C4-2B (cell line): ENCODE data around the gene STK38.

Experiments
- H3K27ac ChIP-seq: fragments of 450-650 bp; 2 replicates; pipeline ENCODE4 v1.5.1; 2017
- ZFX ChIP-seq: fragments of 450-650 bp; IDR thresholded peaks from 2 replicates; pipeline ENCODE4 v1.6.1; 2017
- TF ChIP-seq, protein P1 (sequence below): fragments of 450-650 bp; conservative IDR thresholded peaks from 2 replicates; pipeline ENCODE4 v1.5.1; 2017; ENCODE audit warnings: mild to moderate bottlenecking

STK38 gene

DNA sequence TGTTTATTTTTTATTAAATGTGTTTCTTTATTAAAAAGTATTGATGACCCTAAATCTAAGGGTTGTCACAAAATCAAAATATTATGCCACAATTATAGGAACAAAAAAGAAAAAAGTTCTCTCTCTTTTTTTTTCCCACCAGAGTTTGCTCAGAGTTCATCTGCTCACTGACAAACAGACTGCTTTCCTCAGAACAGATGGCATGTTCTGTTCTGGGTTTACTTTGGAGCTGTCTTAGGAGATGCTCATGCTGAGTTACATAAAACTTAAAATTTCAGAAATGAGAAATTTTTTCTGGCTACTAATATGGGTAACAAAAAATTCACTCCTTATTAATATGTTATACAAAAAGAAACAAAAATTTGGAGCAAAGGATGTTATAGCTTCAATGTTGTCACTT, 30.3 kb downstream of the STK38 start:
- TF ChIP-seq, protein P1, sequence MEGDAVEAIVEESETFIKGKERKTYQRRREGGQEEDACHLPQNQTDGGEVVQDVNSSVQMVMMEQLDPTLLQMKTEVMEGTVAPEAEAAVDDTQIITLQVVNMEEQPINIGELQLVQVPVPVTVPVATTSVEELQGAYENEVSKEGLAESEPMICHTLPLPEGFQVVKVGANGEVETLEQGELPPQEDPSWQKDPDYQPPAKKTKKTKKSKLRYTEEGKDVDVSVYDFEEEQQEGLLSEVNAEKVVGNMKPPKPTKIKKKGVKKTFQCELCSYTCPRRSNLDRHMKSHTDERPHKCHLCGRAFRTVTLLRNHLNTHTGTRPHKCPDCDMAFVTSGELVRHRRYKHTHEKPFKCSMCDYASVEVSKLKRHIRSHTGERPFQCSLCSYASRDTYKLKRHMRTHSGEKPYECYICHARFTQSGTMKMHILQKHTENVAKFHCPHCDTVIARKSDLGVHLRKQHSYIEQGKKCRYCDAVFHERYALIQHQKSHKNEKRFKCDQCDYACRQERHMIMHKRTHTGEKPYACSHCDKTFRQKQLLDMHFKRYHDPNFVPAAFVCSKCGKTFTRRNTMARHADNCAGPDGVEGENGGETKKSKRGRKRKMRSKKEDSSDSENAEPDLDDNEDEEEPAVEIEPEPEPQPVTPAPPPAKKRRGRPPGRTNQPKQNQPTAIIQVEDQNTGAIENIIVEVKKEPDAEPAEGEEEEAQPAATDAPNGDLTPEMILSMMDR: no peak
- no peak for TF ChIP-seq ZFX
- H3K27ac ChIP-seq: no peak overlapping the region

DNA sequence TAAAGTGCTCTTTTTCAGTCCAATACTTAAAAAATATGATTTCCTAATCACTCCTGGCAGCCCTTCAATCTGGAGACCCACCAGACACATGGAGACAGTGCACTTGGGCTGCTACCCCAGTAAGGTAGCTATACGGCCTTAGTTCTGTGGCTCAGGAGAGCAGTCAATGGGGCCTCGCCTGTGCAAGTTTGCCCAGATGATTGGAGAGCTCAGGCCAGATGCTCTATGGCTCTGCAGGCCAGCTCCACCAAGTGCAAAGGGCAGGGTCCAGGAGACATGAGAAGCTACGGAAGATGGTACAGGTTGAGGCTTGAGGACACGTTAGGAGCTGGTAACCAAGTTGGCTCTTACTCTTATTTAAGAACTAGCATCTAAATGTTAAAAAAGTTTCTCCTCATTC, 30.7 kb downstream of the STK38 start:
- TF ChIP-seq ZFX: no peak
- TF ChIP-seq, protein P1: no peak
- H3K27ac ChIP-seq: no peak overlapping the region

DNA sequence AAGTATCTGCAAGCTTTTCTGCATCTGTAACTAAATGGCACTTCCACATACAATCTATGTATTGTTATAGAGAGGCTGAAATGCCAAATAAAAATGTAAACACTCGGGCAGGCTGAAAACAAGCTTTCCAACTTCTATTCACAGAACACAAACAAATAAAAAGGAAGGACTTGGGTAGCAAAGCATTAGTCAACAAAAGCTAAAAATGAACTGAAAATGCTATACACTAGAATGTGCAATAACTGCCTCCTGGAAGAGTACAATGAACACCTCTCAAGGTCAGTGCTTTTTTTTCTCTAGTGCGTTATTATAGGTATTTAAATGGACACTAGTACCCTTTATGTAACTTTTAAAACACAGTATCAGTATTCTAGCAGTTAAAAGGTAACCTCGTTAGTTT, 31.4 kb downstream of the STK38 start:
- H3K27ac ChIP-seq: no peak overlapping the region

DNA sequence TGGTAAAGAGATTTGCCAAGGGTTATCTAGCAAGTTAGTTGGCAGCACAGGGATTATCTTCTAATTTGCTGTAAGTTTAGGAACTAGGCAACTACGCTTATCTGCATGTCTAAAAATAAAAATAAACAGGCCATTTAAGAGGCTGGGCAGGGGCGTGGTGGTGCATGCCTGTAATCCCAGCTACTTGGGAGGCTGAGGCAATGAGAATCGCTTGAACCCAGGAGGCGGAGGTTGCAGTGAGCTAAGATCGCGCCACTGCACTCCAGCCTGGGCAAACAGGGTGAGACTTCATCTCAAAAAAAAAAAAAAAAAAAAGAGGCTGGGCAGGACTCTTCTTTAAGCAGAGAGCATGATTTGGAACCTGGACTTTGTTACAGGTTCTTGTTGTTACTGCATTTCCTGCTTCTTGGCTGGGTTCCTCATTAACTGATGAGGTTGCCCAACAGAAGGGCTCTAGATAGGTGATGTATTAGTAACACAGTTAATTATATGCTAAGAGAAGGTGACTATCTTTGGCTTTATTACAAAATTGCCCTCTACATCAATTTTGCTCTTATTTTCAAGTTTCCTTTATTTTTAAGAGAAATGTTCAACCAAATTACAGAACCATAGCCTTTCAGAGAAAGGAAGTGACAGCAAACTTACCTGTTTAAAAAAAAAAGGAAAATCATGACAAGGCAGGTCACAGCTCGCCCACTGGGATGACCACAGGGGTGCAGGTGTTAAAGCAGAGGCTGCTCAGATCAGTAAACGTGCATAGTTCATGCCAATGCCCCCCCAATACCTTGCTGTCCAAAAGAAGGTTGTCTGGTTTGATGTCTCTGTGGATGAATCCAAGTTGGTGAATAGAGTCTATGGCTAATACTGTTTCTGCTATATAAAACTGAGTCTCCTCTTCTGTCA, 32.5 kb downstream of the STK38 start:
- H3K27ac ChIP-seq: no peak overlapping the region
- TF ChIP-seq, protein P1: no peak
- no peak for TF ChIP-seq ZFX

More for the DNA sequence above, 31.4 kb downstream of the STK38 start:
- TF ChIP-seq ZFX: no peak
- TF ChIP-seq, protein P1: no peak

DNA sequence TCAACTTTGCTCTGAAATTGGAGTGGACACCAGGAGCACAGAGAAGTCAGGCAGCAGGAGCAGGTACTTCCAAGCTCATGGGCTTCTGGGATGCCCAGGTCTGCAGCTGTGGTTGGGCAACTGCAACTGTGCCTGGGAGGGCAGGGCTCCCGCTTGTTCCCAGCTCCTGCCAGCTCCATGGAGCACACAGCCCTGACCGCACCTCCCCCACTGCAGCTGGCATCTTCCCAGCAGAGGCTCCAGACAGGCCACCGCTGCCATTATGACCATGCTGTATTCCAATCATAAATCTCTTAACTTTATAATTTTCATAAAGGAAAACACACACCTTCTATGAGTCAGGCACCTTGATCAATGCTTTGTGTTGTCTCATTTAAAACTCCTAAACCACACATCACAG, 36.9 kb downstream of the STK38 start:
- H3K27ac ChIP-seq: no peak overlapping the region

DNA sequence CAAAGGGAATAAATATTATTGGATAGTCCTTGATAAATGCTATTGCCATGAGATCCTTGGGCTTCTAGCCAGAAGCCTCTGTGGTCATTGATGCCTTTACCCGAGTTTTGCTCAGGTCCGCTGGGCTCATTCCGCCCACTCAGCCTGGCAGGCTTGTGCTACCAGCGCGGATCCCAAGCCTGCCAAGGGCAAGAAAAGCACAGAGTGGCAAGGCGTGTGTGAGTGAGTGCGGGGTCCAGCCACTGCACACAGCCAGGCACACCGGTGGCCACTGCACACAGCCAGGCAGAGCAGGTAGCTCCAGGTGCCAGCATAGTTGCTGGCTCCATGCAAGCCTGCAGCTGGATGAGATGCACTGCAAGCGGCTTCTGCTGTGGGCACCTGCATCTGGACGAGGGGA, 38.7 kb downstream of the STK38 start:
- H3K27ac ChIP-seq: no peak overlapping the region

More for the DNA sequence above, 36.9 kb downstream of the STK38 start:
- TF ChIP-seq, protein P1: no peak
- TF ChIP-seq ZFX: no peak

DNA sequence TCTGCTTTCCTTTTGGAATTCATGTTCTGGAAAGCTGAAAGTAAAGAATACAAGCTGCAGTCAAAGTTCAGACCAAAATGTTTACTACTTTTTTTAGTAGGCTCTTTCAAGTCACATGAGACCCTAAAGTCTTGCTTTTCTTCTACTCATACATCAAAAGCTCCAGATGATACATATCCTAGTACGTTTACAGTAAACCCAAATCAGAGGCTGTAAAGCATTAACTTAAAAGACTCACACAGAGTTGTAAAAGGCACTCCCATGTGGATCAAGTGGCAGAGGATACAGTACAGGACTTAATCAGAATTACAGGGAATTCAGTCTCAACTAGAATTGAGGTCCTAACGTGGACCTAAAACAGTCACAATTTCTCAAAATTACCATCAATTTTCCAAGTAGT, 40.7 kb downstream of the STK38 start:
- H3K27ac ChIP-seq: no peak overlapping the region
- no peak for TF ChIP-seq ZFX
- TF ChIP-seq, protein P1: no peak

More for the DNA sequence above, 38.7 kb downstream of the STK38 start:
- no peak for TF ChIP-seq ZFX
- TF ChIP-seq, protein P1: no peak
